ENCODE data around the gene CFAP20DC. TPM values are rescaled to one million over a fixed set of nuclear protein-coding genes. Genes with fewer than 3 reads are reported as not detected.

Gene CFAP20DC
- total and polyA plus RNA-seq, 2 of the 8 experiments (the other 6 are each of a cell fraction or from before 2014, with no cell fraction given) = 2.2 to 2.8 TPM

GRCh38 chr3:58899953-58900298 lies 149.9 kb downstream of the CFAP20DC start:
- no peak overlapping the region for H4K91ac ChIP-seq (replicated peaks; ENCODE audit: insufficient read length, low read length)
- no peak overlapping the region for H3K9ac ChIP-seq (replicated peaks in 1 of 4; ENCODE audit: extremely low read depth in 1 of 4, low read depth in 3 of 4, low read length in 3 of 4)
- no peak overlapping the region for H3K27ac ChIP-seq (ENCODE audit: low read depth, low read length)
- H2AFZ ChIP-seq (ENCODE audit: low read length) = no peak overlapping the region
- no peaks in the 10 kb centered on the region for H3K23me2 ChIP-seq (ENCODE audit: low read depth, low read length)
- FAIRE-seq (no peak), DNase-seq (ENCODE audit: low read depth in 1 of 2, low spot score in 2 of 2) (no peak)
- H4K20me1 ChIP-seq (replicated peaks in 1 of 2; ENCODE audit: control insufficient read depth in 1 of 2, insufficient read depth in 2 of 2, low read length in 2 of 2) = no peaks in the 10 kb centered on the region
- H2AK5ac ChIP-seq (ENCODE audit: low read depth, low read length) = no peak overlapping the region
- H4K5ac ChIP-seq (ENCODE audit: insufficient read length, low read depth, low read length) = no peak overlapping the region
- H2BK120ac ChIP-seq (replicated peaks; ENCODE audit: low read depth, low read length) = no peak overlapping the region
- ChIA-PET POLR2A (ENCODE audit: partially characterized antibody) (no interaction called here), CTCF (ENCODE audit: partially characterized antibody) (no interaction called here)
- H2BK20ac ChIP-seq (ENCODE audit: low read length) = no peak overlapping the region
- H2BK5ac ChIP-seq (ENCODE audit: low read depth, low read length) = no peak overlapping the region
- H3K9me3 ChIP-seq (ENCODE audit: insufficient read depth in 2 of 2, low read depth in 1 of 2, low read length in 1 of 2) = peaks cover 0 to 8% of the 10 kb centered on the region in 2 experiments; a peak in 2 of 4 replicates
- H3K4ac ChIP-seq (replicated peaks; ENCODE audit: insufficient read length, low read depth, low read length) = no peak overlapping the region
- no peak overlapping the region for H3K14ac ChIP-seq (ENCODE audit: insufficient read length)
- H3K79me2 ChIP-seq (ENCODE audit: control insufficient read depth in 1 of 2, insufficient read depth in 2 of 2, low read length in 2 of 2) = no peaks in the 10 kb centered on the region
- no peak overlapping the region for H4K8ac ChIP-seq (ENCODE audit: extremely low read depth, insufficient read depth, low read length)
- H3K23ac ChIP-seq (ENCODE audit: insufficient read length) = no peak overlapping the region
- WGBS, 2 experiments (ENCODE audit: extremely low coverage in 1 of 2, insufficient coverage in 1 of 2, insufficient read length in 1 of 2, insufficient replicate concordance in 2 of 2, low coverage in 1 of 2, low lambda C conversion rate in 2 of 2, missing lambda C conversion rate in 1 of 2) = 82% methylated on average over 2 of the region's 2 CpGs; no CpG with 5 or more reads in 1 of the 2 experiments
- H3K4me2 ChIP-seq (ENCODE audit: insufficient read depth in 1 of 2, low read depth in 2 of 2, low read length in 2 of 2) = no peak overlapping the region
- H2BK12ac ChIP-seq (ENCODE audit: low read depth, low read length) = no peak overlapping the region
- H2BK15ac ChIP-seq (ENCODE audit: low read length) = no peak overlapping the region
- peaks cover 0 to 5% (median 2%) of the 10 kb centered on the region in 4 experiments; a peak in 5 of 7 replicates for H3K4me1 ChIP-seq (replicated peaks in 1 of 4; ENCODE audit: control insufficient read depth in 3 of 4, insufficient read depth in 4 of 4, low read length in 3 of 4)
- no peaks in the 10 kb centered on the region for H3K36me3 ChIP-seq (ENCODE audit: control insufficient read depth in 2 of 4, insufficient read depth in 4 of 4, low read length in 3 of 4)
- no peak overlapping the region for H3K56ac ChIP-seq (replicated peaks; ENCODE audit: insufficient read length, low read depth, low read length)
- H3K4me3 ChIP-seq (ENCODE audit: extremely low read depth in 1 of 4, insufficient read depth in 2 of 4, low read depth in 3 of 4, low read length in 4 of 4) = no peak overlapping the region
- H3K79me1 ChIP-seq (ENCODE audit: low read depth, low read length) = no peaks in the 10 kb centered on the region
- no peaks in the 10 kb centered on the region for H3K27me3 ChIP-seq (replicated peaks in 1 of 4; ENCODE audit: control insufficient read depth in 3 of 4, extremely low read depth in 1 of 4, insufficient read depth in 3 of 4, low read length in 3 of 4)
- no peak overlapping the region for H3K18ac ChIP-seq (ENCODE audit: extremely low read depth, low read length)
- TF ChIP-seq SIN3A (conservative IDR thresholded peaks at IDR 0.05 in 1 of 2, IDR thresholded peaks at IDR 0.05 in 1 of 2; ENCODE audit: low read depth in 1 of 2, low read length in 2 of 2) (no peak), NANOG (IDR thresholded peaks at IDR 0.05; ENCODE audit: insufficient read depth, low read depth, low read length, poor library complexity, severe bottlenecking) (no peak), BACH1 (IDR thresholded peaks at IDR 0.05; ENCODE audit: low read length) (no peak), HDAC6 (IDR thresholded peaks at IDR 0.05; ENCODE audit: low read depth, low read length) (no peak), SP1 (IDR thresholded peaks at IDR 0.05; ENCODE audit: low read depth, low read length) (no peak), SAP30 (IDR thresholded peaks at IDR 0.05; ENCODE audit: insufficient read depth, insufficient replicate concordance, low read length) (no peak), TEAD4 (IDR thresholded peaks at IDR 0.05; ENCODE audit: low read depth, low read length) (no peak), YY1 (IDR thresholded peaks at IDR 0.05; ENCODE audit: low read depth, low read length) (no peak), CBX5 (IDR thresholded peaks at IDR 0.05; ENCODE audit: low read depth, low read length) (no peak), BRCA1 (IDR thresholded peaks at IDR 0.05; ENCODE audit: low read depth, low read length) (no peak), GTF2F1 (IDR thresholded peaks at IDR 0.05; ENCODE audit: borderline replicate concordance, low read depth, low read length) (no peak), TAF1 (IDR thresholded peaks at IDR 0.05; ENCODE audit: low read depth, low read length) (no peak), FOSL1 (IDR thresholded peaks at IDR 0.05; ENCODE audit: insufficient read depth, low read depth, low read length) (no peak), MAX (IDR thresholded peaks at IDR 0.05) (no peak), EP300 (IDR thresholded peaks at IDR 0.05; ENCODE audit: borderline replicate concordance in 1 of 2, low read depth in 2 of 2, low read length in 2 of 2) (no peak)

Measured in H1 (cell line).